GM23338 (cell line): Measurements from ENCODE around the gene KLHL5. TPM values are rescaled to one million over a fixed set of nuclear protein-coding genes. Genes with fewer than 3 reads are reported as not detected.

Source experiments
- ATAC-seq: fragments of 200-7000 bp; cut with Tn5 transposase; 3 replicates; pipeline ENCODE4 v1.9.1; 2020
- DNase-seq: peaks from one replicate; pipeline ENCODE4 v3.0.0-alpha.2; 2015; ENCODE audit warnings: low spot score
- H2AFZ ChIP-seq: fragments of 200-600 bp; sonication (generic); 2 replicates; pipeline ENCODE4 v1.8.0; 2016; ENCODE audit warnings: antibody characterized with exemption, mild to moderate bottlenecking, moderate library complexity
- H3F3A ChIP-seq: fragments of 200-600 bp; sonication (generic); replicated peaks from 2 replicates; pipeline ENCODE4 v1.8.0; 2017; ENCODE audit warnings: antibody characterized with exemption, mixed run types, low read depth
- H3K27ac ChIP-seq: fragments of 200-600 bp; sonication (generic); 2 replicates; pipeline ENCODE4 v1.6.1; 2016; ENCODE audit warnings: low read depth
- H3K27me3 ChIP-seq: fragments of 200-600 bp; sonication (generic); 2 replicates; pipeline ENCODE4 v1.8.0; 2016; ENCODE audit warnings: mild to moderate bottlenecking, mixed run types, moderate library complexity; ENCODE audit not compliant: insufficient read depth
- H3K36me3 ChIP-seq: fragments of 200-600 bp; sonication (generic); 2 replicates; pipeline ENCODE4 v1.8.0; 2016; ENCODE audit warnings: mild to moderate bottlenecking; ENCODE audit not compliant: insufficient read depth
- H3K4me1 ChIP-seq: fragments of 200-600 bp; sonication (generic); 2 replicates; pipeline ENCODE4 v1.8.0; 2016; ENCODE audit warnings: mild to moderate bottlenecking, moderate library complexity; ENCODE audit not compliant: insufficient read depth
- H3K4me2 ChIP-seq: fragments of 200-600 bp; sonication (generic); 2 replicates; pipeline ENCODE4 v1.7.1; 2017; ENCODE audit warnings: mixed run types
- H3K4me3 ChIP-seq: fragments of 200-600 bp; sonication (generic); 2 replicates; pipeline ENCODE4 v1.6.1; 2016; ENCODE audit warnings: mixed run types
- H3K79me2 ChIP-seq: fragments of 200-600 bp; sonication (generic); replicated peaks from 2 replicates; pipeline ENCODE4 v1.8.0; 2017; ENCODE audit warnings: mild to moderate bottlenecking; ENCODE audit not compliant: insufficient read depth
- H3K9me2 ChIP-seq: fragments of 200-600 bp; sonication (generic); 2 replicates; pipeline ENCODE4 v1.8.0; 2017; ENCODE audit not compliant: insufficient read depth
- H4K20me1 ChIP-seq: fragments of 200-600 bp; sonication (generic); replicated peaks from 2 replicates; pipeline ENCODE4 v1.8.0; 2017; ENCODE audit warnings: mild to moderate bottlenecking; ENCODE audit not compliant: insufficient read depth
- H3K27ac Mint-ChIP-seq: 2 replicates; pipeline ENCODE4 v1.8.0; 2020; ENCODE audit warnings: inconsistent platforms, mild to moderate bottlenecking, moderate library complexity, mixed read lengths
- H3K27me3 Mint-ChIP-seq: 3 replicates; pipeline ENCODE4 v1.8.0; 2022; ENCODE audit warnings: low read depth, mild to moderate bottlenecking, moderate library complexity, mixed read lengths, inconsistent platforms; ENCODE audit not compliant: insufficient read depth, poor library complexity
- H3K36me3 Mint-ChIP-seq: 3 replicates; pipeline ENCODE4 v1.8.0; 2021; ENCODE audit warnings: low read depth, mild to moderate bottlenecking, inconsistent platforms, moderate library complexity, mixed read lengths
- H3K4me1 Mint-ChIP-seq: 3 replicates; pipeline ENCODE4 v1.8.0; 2020; ENCODE audit warnings: mild to moderate bottlenecking, inconsistent platforms, mixed read lengths
- H3K4me3 Mint-ChIP-seq: 3 replicates; pipeline ENCODE4 v1.8.0; 2021; ENCODE audit warnings: moderate library complexity, mild to moderate bottlenecking, inconsistent platforms, mixed read lengths
- H3K9me3 Mint-ChIP-seq: 3 replicates; pipeline ENCODE4 v1.8.0; 2020; ENCODE audit warnings: moderate library complexity, mild to moderate bottlenecking, inconsistent platforms, mixed read lengths
- CREB1 ChIP-seq: fragments of 250-450 bp; sonication (Bioruptor Pico); IDR thresholded peaks from 2 replicates; pipeline ENCODE4 v1.5.0; 2020; ENCODE audit warnings: low read depth, mild to moderate bottlenecking, moderate library complexity
- ETS1 ChIP-seq: IDR thresholded peaks from 2 replicates; pipeline ENCODE4 v1.6.1; 2016; ENCODE audit warnings: antibody characterized with exemption
- EZH2 ChIP-seq: fragments of 200-600 bp; sonication (generic); IDR thresholded peaks from one replicate; pipeline ENCODE4 v1.8.0; 2017; ENCODE audit warnings: antibody characterized with exemption, mild to moderate bottlenecking, low read depth; ENCODE audit not compliant: unreplicated experiment
- EZH2phosphoT487 ChIP-seq: fragments of 200-600 bp; sonication (generic); IDR thresholded peaks from one replicate; pipeline ENCODE4 v1.8.1; 2018; ENCODE audit warnings: antibody characterized with exemption; ENCODE audit not compliant: unreplicated experiment
- JUNB ChIP-seq: IDR thresholded peaks from one replicate; pipeline ENCODE4 v1.6.1; 2016; ENCODE audit warnings: antibody characterized with exemption; ENCODE audit not compliant: unreplicated experiment
- NANOG ChIP-seq: IDR thresholded peaks from 2 replicates; pipeline ENCODE4 v1.6.1; 2016; ENCODE audit warnings: antibody characterized with exemption, borderline replicate concordance
- POLR2AphosphoS5 ChIP-seq: IDR thresholded peaks from 2 replicates; pipeline ENCODE4 v1.6.1; 2016; ENCODE audit warnings: antibody characterized with exemption, low read depth
- REST ChIP-seq: IDR thresholded peaks from one replicate; pipeline ENCODE4 v1.6.1; 2018; ENCODE audit warnings: antibody characterized with exemption; ENCODE audit not compliant: unreplicated experiment
- STAT1 ChIP-seq: IDR thresholded peaks from one replicate; pipeline ENCODE4 v1.6.1; 2016; ENCODE audit warnings: antibody characterized with exemption; ENCODE audit not compliant: unreplicated experiment
- ZNF114 ChIP-seq: fragments of 250-450 bp; sonication (Bioruptor Pico); IDR thresholded peaks from 2 replicates; pipeline ENCODE4 v1.5.0; 2020; ENCODE audit warnings: mild to moderate bottlenecking, moderate library complexity
- ZNF331 ChIP-seq: fragments of 250-450 bp; sonication (Bioruptor Pico); IDR thresholded peaks from 2 replicates; pipeline ENCODE4 v1.5.0; 2020; ENCODE audit warnings: low read depth, mild to moderate bottlenecking, moderate library complexity
- polyA plus RNA-seq: library from polyadenylated mRNA; unstranded; fragments of >200 nt; fragmentation: Nextera tagmentation; extraction: Ambion mirVana; gene quantifications from 2 replicates; pipeline ENCODE4 v1.2.1, GENCODE V29; 2016
- total RNA-seq: library from RNA; depleted of rRNA; stranded (reverse); fragments of >200 nt; shearing (Covaris generic); gene quantifications from 2 replicates; pipeline ENCODE4 v1.2.3, GENCODE V29; 2014
- TF ChIP-seq, protein P1 (sequence below): fragments of 250-450 bp; sonication (Bioruptor Pico); IDR thresholded peaks from 2 replicates; pipeline ENCODE4 v1.5.0; 2020; ENCODE audit warnings: mild to moderate bottlenecking, moderate library complexity

The KLHL5 gene
- total and polyA plus RNA-seq, 2 experiments from 2014 or later = 9.4 to 24.5 TPM

DNA sequence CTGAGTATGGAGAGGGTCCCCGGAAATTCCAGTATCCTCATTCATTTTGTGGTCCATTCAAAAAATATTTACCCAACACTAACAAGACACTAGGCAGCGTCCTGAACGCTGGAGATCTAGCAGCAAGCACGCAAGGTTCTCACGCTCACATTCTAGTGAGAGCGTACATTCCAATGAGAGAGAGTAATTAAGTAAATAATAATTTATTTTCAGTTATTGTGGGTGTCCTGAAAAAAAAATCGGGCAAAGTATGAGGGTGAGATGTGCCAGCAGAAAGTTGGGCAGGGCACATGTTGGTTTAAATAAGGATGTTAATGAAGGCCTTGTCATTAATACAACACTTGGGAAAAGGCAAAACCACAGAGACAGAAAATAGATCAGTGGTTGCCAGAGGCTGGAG lies 25.9 kb upstream of the KLHL5 start:
- Mint-ChIP-seq H3K4me3 (no peak overlapping the region), H3K27me3 (peaks cover 2% of the 10 kb centered on the region), H3K27ac (no peak overlapping the region), H3K4me1 (peaks cover 10% of the 10 kb centered on the region; the same call in 2 of the 3 replicates), H3K9me3 (no peaks in the 10 kb centered on the region), H3K36me3 (no peaks in the 10 kb centered on the region)
- peaks cover 5% of the 10 kb centered on the region; the same call in 1 of the 2 replicates for H3K4me1 ChIP-seq
- H4K20me1 ChIP-seq = no peaks in the 10 kb centered on the region
- H3K9me2 ChIP-seq = no peaks in the 10 kb centered on the region
- TF ChIP-seq JUNB (no peak), POLR2AphosphoS5 (no peak), STAT1 (no peak), EZH2 (no peak), NANOG (no peak), EZH2phosphoT487 (no peak), CREB1 (no peak), REST (no peak), ZNF331 (CRISPR knock-in tag) (no peak), ZNF114 (CRISPR knock-in tag) (no peak), ETS1 (no peak)
- TF ChIP-seq, protein P1, sequence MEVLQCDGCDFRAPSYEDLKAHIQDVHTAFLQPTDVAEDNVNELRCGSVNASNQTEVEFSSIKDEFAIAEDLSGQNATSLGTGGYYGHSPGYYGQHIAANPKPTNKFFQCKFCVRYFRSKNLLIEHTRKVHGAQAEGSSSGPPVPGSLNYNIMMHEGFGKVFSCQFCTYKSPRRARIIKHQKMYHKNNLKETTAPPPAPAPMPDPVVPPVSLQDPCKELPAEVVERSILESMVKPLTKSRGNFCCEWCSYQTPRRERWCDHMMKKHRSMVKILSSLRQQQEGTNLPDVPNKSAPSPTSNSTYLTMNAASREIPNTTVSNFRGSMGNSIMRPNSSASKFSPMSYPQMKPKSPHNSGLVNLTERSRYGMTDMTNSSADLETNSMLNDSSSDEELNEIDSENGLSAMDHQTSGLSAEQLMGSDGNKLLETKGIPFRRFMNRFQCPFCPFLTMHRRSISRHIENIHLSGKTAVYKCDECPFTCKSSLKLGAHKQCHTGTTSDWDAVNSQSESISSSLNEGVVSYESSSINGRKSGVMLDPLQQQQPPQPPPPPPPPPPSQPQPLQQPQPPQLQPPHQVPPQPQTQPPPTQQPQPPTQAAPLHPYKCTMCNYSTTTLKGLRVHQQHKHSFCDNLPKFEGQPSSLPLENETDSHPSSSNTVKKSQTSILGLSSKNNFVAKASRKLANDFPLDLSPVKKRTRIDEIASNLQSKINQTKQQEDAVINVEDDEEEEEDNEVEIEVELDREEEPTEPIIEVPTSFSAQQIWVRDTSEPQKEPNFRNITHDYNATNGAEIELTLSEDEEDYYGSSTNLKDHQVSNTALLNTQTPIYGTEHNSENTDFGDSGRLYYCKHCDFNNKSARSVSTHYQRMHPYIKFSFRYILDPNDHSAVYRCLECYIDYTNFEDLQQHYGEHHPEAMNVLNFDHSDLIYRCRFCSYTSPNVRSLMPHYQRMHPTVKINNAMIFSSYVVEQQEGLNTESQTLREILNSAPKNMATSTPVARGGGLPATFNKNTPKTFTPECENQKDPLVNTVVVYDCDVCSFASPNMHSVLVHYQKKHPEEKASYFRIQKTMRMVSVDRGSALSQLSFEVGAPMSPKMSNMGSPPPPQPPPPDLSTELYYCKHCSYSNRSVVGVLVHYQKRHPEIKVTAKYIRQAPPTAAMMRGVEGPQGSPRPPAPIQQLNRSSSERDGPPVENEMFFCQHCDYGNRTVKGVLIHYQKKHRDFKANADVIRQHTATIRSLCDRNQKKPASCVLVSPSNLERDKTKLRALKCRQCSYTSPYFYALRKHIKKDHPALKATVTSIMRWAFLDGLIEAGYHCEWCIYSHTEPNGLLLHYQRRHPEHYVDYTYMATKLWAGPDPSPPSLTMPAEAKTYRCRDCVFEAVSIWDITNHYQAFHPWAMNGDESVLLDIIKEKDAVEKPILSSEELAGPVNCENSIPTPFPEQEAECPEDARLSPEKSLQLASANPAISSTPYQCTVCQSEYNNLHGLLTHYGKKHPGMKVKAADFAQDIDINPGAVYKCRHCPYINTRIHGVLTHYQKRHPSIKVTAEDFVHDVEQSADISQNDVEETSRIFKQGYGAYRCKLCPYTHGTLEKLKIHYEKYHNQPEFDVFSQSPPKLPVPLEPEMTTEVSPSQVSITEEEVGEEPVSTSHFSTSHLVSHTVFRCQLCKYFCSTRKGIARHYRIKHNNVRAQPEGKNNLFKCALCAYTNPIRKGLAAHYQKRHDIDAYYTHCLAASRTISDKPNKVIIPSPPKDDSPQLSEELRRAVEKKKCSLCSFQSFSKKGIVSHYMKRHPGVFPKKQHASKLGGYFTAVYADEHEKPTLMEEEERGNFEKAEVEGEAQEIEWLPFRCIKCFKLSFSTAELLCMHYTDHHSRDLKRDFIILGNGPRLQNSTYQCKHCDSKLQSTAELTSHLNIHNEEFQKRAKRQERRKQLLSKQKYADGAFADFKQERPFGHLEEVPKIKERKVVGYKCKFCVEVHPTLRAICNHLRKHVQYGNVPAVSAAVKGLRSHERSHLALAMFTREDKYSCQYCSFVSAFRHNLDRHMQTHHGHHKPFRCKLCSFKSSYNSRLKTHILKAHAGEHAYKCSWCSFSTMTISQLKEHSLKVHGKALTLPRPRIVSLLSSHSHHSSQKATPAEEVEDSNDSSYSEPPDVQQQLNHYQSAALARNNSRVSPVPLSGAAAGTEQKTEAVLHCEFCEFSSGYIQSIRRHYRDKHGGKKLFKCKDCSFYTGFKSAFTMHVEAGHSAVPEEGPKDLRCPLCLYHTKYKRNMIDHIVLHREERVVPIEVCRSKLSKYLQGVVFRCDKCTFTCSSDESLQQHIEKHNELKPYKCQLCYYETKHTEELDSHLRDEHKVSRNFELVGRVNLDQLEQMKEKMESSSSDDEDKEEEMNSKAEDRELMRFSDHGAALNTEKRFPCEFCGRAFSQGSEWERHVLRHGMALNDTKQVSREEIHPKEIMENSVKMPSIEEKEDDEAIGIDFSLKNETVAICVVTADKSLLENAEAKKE = no peak
- H3F3A ChIP-seq = no peaks in the 10 kb centered on the region
- ATAC-seq (no peak), DNase-seq (no peak)
- H3K4me3 ChIP-seq = no peak overlapping the region
- no peaks in the 10 kb centered on the region for H3K36me3 ChIP-seq
- H3K27me3 ChIP-seq = no peaks in the 10 kb centered on the region
- no peak overlapping the region for H2AFZ ChIP-seq
- H3K79me2 ChIP-seq = no peaks in the 10 kb centered on the region
- no peak overlapping the region for H3K27ac ChIP-seq
- H3K4me2 ChIP-seq = no peak overlapping the region
